BE2C (cell line): ENCODE results near the gene WDR45B.

Experiments
- DNase-seq: peaks from one replicate; pipeline ENCODE4 v3.0.0-alpha.2; 2020
- H3K27me3 ChIP-seq: fragments of 250-450 bp; sonication (Bioruptor Pico); 2 replicates; pipeline ENCODE4 v1.5.1; 2020; ENCODE audit warnings: mild to moderate bottlenecking
- H3K36me3 ChIP-seq: fragments of 250-450 bp; sonication (Bioruptor Pico); 2 replicates; pipeline ENCODE4 v1.5.1; 2020; ENCODE audit warnings: mild to moderate bottlenecking
- H3K4me1 ChIP-seq: fragments of 250-450 bp; sonication (Bioruptor Pico); 2 replicates; pipeline ENCODE4 v1.5.1; 2020
- H3K4me3 ChIP-seq: 2 replicates; pipeline ENCODE4 v1.5.1; 2011; ENCODE audit warnings: low read depth, low read length
- H3K9me3 ChIP-seq: fragments of 250-450 bp; sonication (Bioruptor Pico); 2 replicates; pipeline ENCODE4 v1.5.1; 2020
- CTCF ChIP-seq: IDR thresholded peaks from 2 replicates; pipeline ENCODE4 v1.5.1; 2012; ENCODE audit warnings: mild to moderate bottlenecking, low read depth, low read length

Gene WDR45B

GRCh38 chr17:82566129-82566960 lies 81.9 kb downstream of the WDR45B start:
- peaks cover 65% of the 10 kb centered on the region for H3K36me3 ChIP-seq
- H3K4me3 ChIP-seq: no peak overlapping the region
- H3K9me3 ChIP-seq: no peaks in the 10 kb centered on the region
- H3K27me3 ChIP-seq: no peaks in the 10 kb centered on the region
- no peak for TF ChIP-seq CTCF
- H3K4me1 ChIP-seq: no peaks in the 10 kb centered on the region
- no peak for DNase-seq

- H3K27me3 ChIP-seq: no peaks in the 10 kb centered on the region
- H3K36me3 ChIP-seq: peaks cover 57% of the 10 kb centered on the region
- no peaks in the 10 kb centered on the region for H3K9me3 ChIP-seq
- no peak for DNase-seq
- H3K4me1 ChIP-seq: no peaks in the 10 kb centered on the region
- no peak for TF ChIP-seq CTCF
- no peak overlapping the region for H3K4me3 ChIP-seq
Measured at GRCh38 chr17:82565551-82565950, 82.7 kb downstream of the WDR45B start.
